K562 (cell line): Measurements from ENCODE around the gene AP3S1. TPM values are rescaled to one million over a fixed set of nuclear protein-coding genes. Genes with fewer than 3 reads are reported as not detected.

Source experiments
- ATAC-seq: fragments of 200-7000 bp; cut with Tn5 transposase; 3 replicates; pipeline ENCODE4 v1.9.1; 2020; ENCODE audit warnings: moderate library complexity
- BruUV-seq: library from RNA; stranded (reverse); fragments of 400-500 nt; replicated peaks from 2 replicates; lab custom pipeline; 2021; lab: Mats Ljungman, UMichigan
- CTCF ChIA-PET: fragments of 300-600 bp; formaldehyde crosslinking; extraction: SDS; loops from one replicate; lab custom pipeline; 2021; ENCODE audit warnings: low intra/inter-chr PET ratio; lab: Yijun Ruan, JAX
- POLR2A ChIA-PET: fragments of 300-600, 350-650 bp; sonication (Branson Sonifier 250); formaldehyde crosslinking; extraction: SDS; loops from one replicate; lab custom pipeline; 2021; ENCODE audit warnings: antibody characterized with exemption, inconsistent platforms; lab: Yijun Ruan, JAX
- DNase-seq, 4 experiments: peaks; one replicate each; pipeline versions ENCODE4 v3.0.0 to v3.0.0-alpha.2; 2011 to 2018; ENCODE audit warnings: low spot score in 3 of 4, mixed read lengths in 3 of 4; ENCODE audit errors: extremely low read depth in 1 of 4
- FAIRE-seq: peaks from 2 replicates; lab custom pipeline; 2011; peaks lifted over from hg19 to GRCh38; lab: Jason Lieb, UNC
- H2AFZ ChIP-seq: 2 replicates; pipeline ENCODE4 v1.6.0; 2011; ENCODE audit warnings: low read depth, low read length, control low read depth, inconsistent platforms
- H3K27ac ChIP-seq: fragments of 200-600 bp; 3 replicates; pipeline ENCODE4 v1.8.0; 2011; ENCODE audit warnings: low read depth, mild to moderate bottlenecking, control low read depth, inconsistent platforms, low read length, moderate library complexity, mixed read lengths; ENCODE audit errors: extremely low read depth
- H3K27me3 ChIP-seq, 2 experiments: fragments of 300-600 bp in 1 of 2; 2 replicates in 1 of 2; 3 replicates in 1 of 2; pipeline versions ENCODE4 v1.6.0 to v1.8.0; 2011; ENCODE audit warnings: inconsistent platforms in 2 of 2, low read length in 2 of 2, mild to moderate bottlenecking in 1 of 2, mixed read lengths in 1 of 2, moderate library complexity in 1 of 2; ENCODE audit not compliant: control insufficient read depth in 2 of 2, insufficient read depth in 2 of 2
- H3K36me3 ChIP-seq: fragments of 300-600 bp; 3 replicates; pipeline ENCODE4 v1.8.0; 2011; ENCODE audit warnings: mild to moderate bottlenecking, low read length, inconsistent platforms; ENCODE audit not compliant: control insufficient read depth, insufficient read depth
- H3K4me1 ChIP-seq, 2 experiments: fragments of 200-600 bp in 1 of 2; replicated peaks in 1 of 2; 2 replicates in 1 of 2; 3 replicates in 1 of 2; pipeline versions ENCODE4 v1.5.1 to v1.8.0; 2011; ENCODE audit warnings: inconsistent platforms in 2 of 2, low read length in 2 of 2, mild to moderate bottlenecking in 1 of 2, mixed read lengths in 1 of 2, moderate library complexity in 1 of 2; ENCODE audit not compliant: control insufficient read depth in 2 of 2, insufficient read depth in 2 of 2
- H3K4me2 ChIP-seq: 2 replicates; pipeline ENCODE4 v1.6.1; 2011; ENCODE audit warnings: low read length, control low read depth, inconsistent platforms, mixed read lengths; ENCODE audit not compliant: insufficient read depth
- H3K4me3 ChIP-seq: fragments of 200-600 bp; sonication (generic), shearing (Covaris generic); 2 replicates; pipeline ENCODE4 v1.5.1; 2016; ENCODE audit warnings: control low read depth, inconsistent platforms
- H3K79me2 ChIP-seq: fragments of 200-600 bp; 3 replicates; pipeline ENCODE4 v1.8.0; 2011; ENCODE audit warnings: low read length, inconsistent platforms; ENCODE audit not compliant: control insufficient read depth, insufficient read depth
- H3K9ac ChIP-seq, 2 experiments: 2 replicates each; pipeline versions ENCODE4 v1.6.0 to v1.6.1; 2011; ENCODE audit warnings: low read depth in 2 of 2, low read length in 2 of 2, control low read depth in 1 of 2, inconsistent platforms in 1 of 2, mild to moderate bottlenecking in 1 of 2, mixed read lengths in 1 of 2; ENCODE audit not compliant: insufficient read depth in 1 of 2
- H3K9me1 ChIP-seq: one replicate; pipeline ENCODE4 v1.6.0; 2011; ENCODE audit warnings: inconsistent platforms, mild to moderate bottlenecking, low read length, moderate library complexity; ENCODE audit not compliant: control insufficient read depth, insufficient read depth
- H3K9me3 ChIP-seq: replicated peaks from 2 replicates; pipeline ENCODE4 v1.5.1; 2011; ENCODE audit warnings: low read depth, low read length, inconsistent platforms; ENCODE audit not compliant: control insufficient read depth, insufficient read depth
- H4K20me1 ChIP-seq: replicated peaks from 2 replicates; pipeline ENCODE4 v1.6.1; 2011; ENCODE audit warnings: low read length, inconsistent platforms, mixed read lengths; ENCODE audit not compliant: control insufficient read depth, insufficient read depth
- ATF6 ChIP-seq: sonication (generic); formaldehyde crosslinking; IDR thresholded peaks from 2 replicates; pipeline ENCODE4 v1.4.0; 2020; ENCODE audit warnings: mild to moderate bottlenecking, missing genetic modification reagents
- BHLHE40 ChIP-seq: IDR thresholded peaks from 2 replicates; pipeline ENCODE4 v1.6.1; 2011; ENCODE audit warnings: low read length, improper control_type of control experiment
- BRCA1 ChIP-seq, 2 experiments: fragments of 450-650 bp in 1 of 2; sonication (generic) in 1 of 2; formaldehyde crosslinking in 1 of 2; IDR thresholded peaks; 2 replicates each; pipeline versions ENCODE4 v1.5.0 to v1.6.1; 2017 to 2020; ENCODE audit warnings: mild to moderate bottlenecking in 1 of 2, missing genetic modification reagents in 1 of 2
- HDAC1 ChIP-seq, 2 experiments: fragments of 450-650 bp; IDR thresholded peaks; 2 replicates each; pipeline ENCODE4 v1.6.1; 2016 to 2017; ENCODE audit warnings: inconsistent platforms in 1 of 2, mild to moderate bottlenecking in 1 of 2, moderate library complexity in 1 of 2
- HNRNPLL ChIP-seq: fragments of 200-400 bp; formaldehyde crosslinking; IDR thresholded peaks from 2 replicates; pipeline ENCODE4 v1.6.1; 2017; ENCODE audit warnings: low read length, low read depth, mild to moderate bottlenecking; ENCODE audit not compliant: poor library complexity, severe bottlenecking
- KAT8 ChIP-seq: fragments of 450-650 bp; IDR thresholded peaks from 2 replicates; pipeline ENCODE4 v1.6.1; 2016; ENCODE audit warnings: low read depth, mild to moderate bottlenecking
- MED1 ChIP-seq: sonication (generic); formaldehyde crosslinking; IDR thresholded peaks from 2 replicates; pipeline ENCODE4 v1.8.1; 2023; ENCODE audit warnings: missing genetic modification reagents, borderline replicate concordance
- NFE2L1 ChIP-seq: fragments of 450-650 bp; IDR thresholded peaks from 2 replicates; pipeline ENCODE4 v1.6.1; 2016; ENCODE audit warnings: missing genetic modification characterization, low read depth, mild to moderate bottlenecking, missing compliant biosample characterization, moderate library complexity, borderline replicate concordance
- PHF8 ChIP-seq: fragments of 200-600 bp; sonication (generic); IDR thresholded peaks from 2 replicates; pipeline ENCODE4 v1.6.1; 2012; ENCODE audit warnings: mixed run types, mild to moderate bottlenecking, inconsistent platforms, low read length, moderate library complexity, borderline replicate concordance
- POLR2G ChIP-seq: fragments of 200-400 bp; formaldehyde crosslinking; IDR thresholded peaks from 2 replicates; pipeline ENCODE4 v1.6.1; 2017; ENCODE audit warnings: low read depth, mild to moderate bottlenecking, antibody characterized with exemption, low read length, moderate library complexity
- STAG1 ChIP-seq: sonication (generic); formaldehyde crosslinking; IDR thresholded peaks from 2 replicates; pipeline ENCODE4 v1.5.0; 2020; ENCODE audit warnings: missing genetic modification reagents, borderline replicate concordance
- SUPT5H ChIP-seq: fragments of 450-650 bp; IDR thresholded peaks from 2 replicates; pipeline ENCODE4 v1.6.1; 2016
- THRA ChIP-seq: fragments of 450-650 bp; IDR thresholded peaks from 2 replicates; pipeline ENCODE4 v1.6.1; 2017; ENCODE audit warnings: mild to moderate bottlenecking, moderate library complexity
- TRIM25 ChIP-seq: fragments of 450-650 bp; IDR thresholded peaks from 2 replicates; pipeline ENCODE4 v1.7.0; 2016; ENCODE audit warnings: borderline replicate concordance
- ZNF511 ChIP-seq: sonication (generic); formaldehyde crosslinking; IDR thresholded peaks from 2 replicates; pipeline ENCODE4 v1.8.0; 2022; ENCODE audit warnings: mild to moderate bottlenecking, missing genetic modification reagents
- in situ Hi-C: fragments of 300-500 bp; cut with MboI; formaldehyde crosslinking; loops from 4 replicates; pipeline ENCODE4 v1.15.0; 2018; ENCODE audit warnings: inconsistent platforms, mixed read lengths
- intact Hi-C: fragments of 100-400 bp; cut with micrococcal nuclease; formaldehyde crosslinking; loops from 2 replicates; pipeline ENCODE4 v1.14.2; 2022
- polyA plus RNA-seq, 8 experiments: library from polyadenylated mRNA; depleted of rRNA in 4 of 8; stranded (reverse) in 5 of 8; unstranded in 3 of 8; fragments of >200 nt; fragmentation: Nextera tagmentation in 2 of 8; fragmentation: Illumina TruSeq in 1 of 8; extraction: Ambion mirVana in 2 of 8; extraction: Trizol in 1 of 8; gene quantifications; 2 replicates each; pipeline versions ENCODE4 v1.2.1 to v1.2.3, GENCODE V29; 2011 to 2014; ENCODE audit warnings: inconsistent platforms in 1 of 8, missing spikeins in 1 of 8
- total RNA-seq, 7 experiments: library from RNA; depleted of rRNA in 6 of 7; stranded (reverse); fragments of >200 nt in 6 of 7; fragmentation: Illumina TruSeq in 2 of 7; extraction: Trizol in 2 of 7; gene quantifications; 2 replicates each; pipeline versions ENCODE4 v1.2.1 to v1.2.3, GENCODE V29; 2011 to 2021; ENCODE audit warnings: low replicate concordance in 1 of 7

Gene AP3S1
- total and polyA plus RNA-seq, 9 of the 15 experiments (the other 6 are each of a cell fraction or from before 2014, with no cell fraction given), result 46.1 to 106 (median 67.3) TPM

- H3K9ac ChIP-seq, result no peak overlapping the region
- ATAC-seq, result no peak
- H3K4me2 ChIP-seq, result no peak overlapping the region
- ChIA-PET CTCF (no interaction called here), POLR2A (interaction anchor here (1.1 kb wide), 1 partner anchor 11 kb away, joined by 4 read pairs; no protein-coding TSS in a partner anchor)
- H3K4me3 ChIP-seq, result no peak overlapping the region
- no peak overlapping the region for H3K27ac ChIP-seq
- H3K79me2 ChIP-seq, result no peaks in the 10 kb centered on the region
- H3K4me1 ChIP-seq, result no peaks in the 10 kb centered on the region
- no peak for DNase-seq
- H3K9me1 ChIP-seq, result no peaks in the 10 kb centered on the region
- no peaks in the 10 kb centered on the region for H4K20me1 ChIP-seq
- H3K36me3 ChIP-seq, result no peaks in the 10 kb centered on the region
- no peaks in the 10 kb centered on the region for H3K9me3 ChIP-seq
- H3K27me3 ChIP-seq, result peaks cover 6 to 22% of the 10 kb centered on the region in 2 experiments; a peak in 4 of 5 replicates
- BruUV-seq, result no TSS peak
- in situ Hi-C loops (no loop called here), intact Hi-C loops (no loop called here)
- no peak overlapping the region for H2AFZ ChIP-seq
- no peak for FAIRE-seq
- TF ChIP-seq TRIM25 (no peak), HDAC1 (IDR thresholded peaks at IDR 0.05) (no peak), BRCA1 (IDR thresholded peaks at IDR 0.05) (no peak), BRCA1 (CRISPR knock-in tag; IDR thresholded peaks at IDR 0.05) (no peak), ATF6 (CRISPR knock-in tag) (no peak), MED1 (CRISPR knock-in tag) (no peak), STAG1 (no peak), BHLHE40 (no peak), NFE2L1 (no peak), ZNF511 (no peak), POLR2G (no peak), PHF8 (no peak), THRA (no peak), KAT8 (no peak), SUPT5H (no peak), HNRNPLL (no peak)
Observed at GRCh38 chr5:115810761-115811160, 31.0 kb upstream of the AP3S1 start.
